ENCODE data around the gene CDH16.

Gene CDH16

GRCh38 chr16:66946541-66946940, 27.9 kb upstream of the CDH16 start:
- TF ChIP-seq FOXP2 (optimal IDR thresholded peaks at IDR 0.05; ENCODE audit: borderline replicate concordance, extremely low read depth, extremely low read length, insufficient read depth) (no peak), SIN3A (IDR thresholded peaks at IDR 0.05; ENCODE audit: borderline replicate concordance, insufficient read depth, low read length) (no peak), POLR2AphosphoS5 (IDR thresholded peaks at IDR 0.05; ENCODE audit: low read depth, low read length) (no peak), TAF1 (IDR thresholded peaks at IDR 0.05; ENCODE audit: borderline replicate concordance, insufficient read depth, low read length) (no peak)
- TF ChIP-seq, protein P1, sequence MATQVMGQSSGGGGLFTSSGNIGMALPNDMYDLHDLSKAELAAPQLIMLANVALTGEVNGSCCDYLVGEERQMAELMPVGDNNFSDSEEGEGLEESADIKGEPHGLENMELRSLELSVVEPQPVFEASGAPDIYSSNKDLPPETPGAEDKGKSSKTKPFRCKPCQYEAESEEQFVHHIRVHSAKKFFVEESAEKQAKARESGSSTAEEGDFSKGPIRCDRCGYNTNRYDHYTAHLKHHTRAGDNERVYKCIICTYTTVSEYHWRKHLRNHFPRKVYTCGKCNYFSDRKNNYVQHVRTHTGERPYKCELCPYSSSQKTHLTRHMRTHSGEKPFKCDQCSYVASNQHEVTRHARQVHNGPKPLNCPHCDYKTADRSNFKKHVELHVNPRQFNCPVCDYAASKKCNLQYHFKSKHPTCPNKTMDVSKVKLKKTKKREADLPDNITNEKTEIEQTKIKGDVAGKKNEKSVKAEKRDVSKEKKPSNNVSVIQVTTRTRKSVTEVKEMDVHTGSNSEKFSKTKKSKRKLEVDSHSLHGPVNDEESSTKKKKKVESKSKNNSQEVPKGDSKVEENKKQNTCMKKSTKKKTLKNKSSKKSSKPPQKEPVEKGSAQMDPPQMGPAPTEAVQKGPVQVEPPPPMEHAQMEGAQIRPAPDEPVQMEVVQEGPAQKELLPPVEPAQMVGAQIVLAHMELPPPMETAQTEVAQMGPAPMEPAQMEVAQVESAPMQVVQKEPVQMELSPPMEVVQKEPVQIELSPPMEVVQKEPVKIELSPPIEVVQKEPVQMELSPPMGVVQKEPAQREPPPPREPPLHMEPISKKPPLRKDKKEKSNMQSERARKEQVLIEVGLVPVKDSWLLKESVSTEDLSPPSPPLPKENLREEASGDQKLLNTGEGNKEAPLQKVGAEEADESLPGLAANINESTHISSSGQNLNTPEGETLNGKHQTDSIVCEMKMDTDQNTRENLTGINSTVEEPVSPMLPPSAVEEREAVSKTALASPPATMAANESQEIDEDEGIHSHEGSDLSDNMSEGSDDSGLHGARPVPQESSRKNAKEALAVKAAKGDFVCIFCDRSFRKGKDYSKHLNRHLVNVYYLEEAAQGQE (IDR thresholded peaks at IDR 0.05; ENCODE audit: insufficient read depth in 1 of 2, low read depth in 2 of 2, low read length in 2 of 2) = no peak

DNA sequence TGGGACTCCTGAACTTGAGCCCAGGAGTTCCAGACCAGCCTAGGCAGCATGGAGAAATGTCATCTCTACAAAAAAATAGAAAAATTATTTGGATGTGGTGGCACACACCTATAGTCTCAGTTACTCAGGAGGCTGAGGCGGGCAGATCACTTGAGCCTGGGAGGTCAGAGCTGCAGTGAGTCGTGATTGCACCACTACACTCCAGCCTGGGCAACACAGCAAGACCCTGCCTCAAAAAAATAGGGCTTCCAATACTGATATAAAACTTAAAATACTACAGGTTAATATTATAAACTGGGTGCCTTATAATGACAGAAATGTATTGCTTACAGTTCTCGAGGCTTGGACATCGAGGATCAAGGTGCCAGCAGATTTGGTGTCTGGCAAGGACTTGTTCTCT, 27.3 kb upstream of the CDH16 start:
- TF ChIP-seq FOXP2 (optimal IDR thresholded peaks at IDR 0.05; ENCODE audit: borderline replicate concordance, extremely low read depth, extremely low read length, insufficient read depth) (no peak), POLR2AphosphoS5 (IDR thresholded peaks at IDR 0.05; ENCODE audit: low read depth, low read length) (no peak), SIN3A (IDR thresholded peaks at IDR 0.05; ENCODE audit: borderline replicate concordance, insufficient read depth, low read length) (no peak), TAF1 (IDR thresholded peaks at IDR 0.05; ENCODE audit: borderline replicate concordance, insufficient read depth, low read length) (no peak)
- TF ChIP-seq, protein P1 (IDR thresholded peaks at IDR 0.05; ENCODE audit: insufficient read depth in 1 of 2, low read depth in 2 of 2, low read length in 2 of 2) = no peak

- no peak for TF ChIP-seq FOXP2 (optimal IDR thresholded peaks at IDR 0.05; ENCODE audit: borderline replicate concordance, extremely low read depth, extremely low read length, insufficient read depth)
- TF ChIP-seq TAF1 (IDR thresholded peaks at IDR 0.05; ENCODE audit: borderline replicate concordance, insufficient read depth, low read length) = no peak
- TF ChIP-seq, protein P1 (IDR thresholded peaks at IDR 0.05; ENCODE audit: insufficient read depth in 1 of 2, low read depth in 2 of 2, low read length in 2 of 2) = no peak
- TF ChIP-seq POLR2AphosphoS5 (IDR thresholded peaks at IDR 0.05; ENCODE audit: low read depth, low read length) = no peak
- no peak for TF ChIP-seq SIN3A (IDR thresholded peaks at IDR 0.05; ENCODE audit: borderline replicate concordance, insufficient read depth, low read length)
Observed at GRCh38 chr16:66944054-66944441, 25.4 kb upstream of the CDH16 start.

DNA sequence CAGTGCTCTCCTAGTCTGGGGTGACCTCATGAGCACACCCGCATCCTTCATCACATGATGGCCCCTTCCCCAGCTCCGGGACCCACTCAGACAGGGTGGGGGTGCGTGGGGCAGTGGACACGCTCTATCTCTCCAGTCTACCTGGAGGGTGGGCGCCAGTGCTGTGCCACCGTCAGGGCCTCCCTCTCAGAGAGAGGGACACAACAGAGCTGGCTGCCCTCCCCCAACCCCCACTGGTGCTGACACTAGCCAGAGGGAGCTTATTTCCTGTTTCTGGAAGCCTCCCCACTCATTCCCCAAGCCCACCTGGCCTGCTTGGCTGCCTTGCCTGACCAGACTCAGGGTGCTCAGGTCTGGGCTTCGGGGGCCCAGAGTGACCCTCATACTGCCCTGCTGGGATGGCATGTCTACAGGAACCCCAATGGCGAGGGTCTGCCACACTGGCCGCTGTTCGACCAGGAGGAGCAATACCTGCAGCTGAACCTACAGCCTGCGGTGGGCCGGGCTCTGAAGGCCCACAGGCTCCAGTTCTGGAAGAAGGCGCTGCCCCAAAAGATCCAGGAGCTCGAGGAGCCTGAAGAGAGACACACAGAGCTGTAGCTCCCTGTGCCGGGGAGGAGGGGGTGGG, 24.9 kb upstream of the CDH16 start:
- TF ChIP-seq FOXP2 (optimal IDR thresholded peaks at IDR 0.05; ENCODE audit: borderline replicate concordance, extremely low read depth, extremely low read length, insufficient read depth) (no peak), TAF1 (IDR thresholded peaks at IDR 0.05; ENCODE audit: borderline replicate concordance, insufficient read depth, low read length) (no peak), SIN3A (IDR thresholded peaks at IDR 0.05; ENCODE audit: borderline replicate concordance, insufficient read depth, low read length) (no peak), POLR2AphosphoS5 (IDR thresholded peaks at IDR 0.05; ENCODE audit: low read depth, low read length) (no peak)
- TF ChIP-seq, protein P1 (IDR thresholded peaks at IDR 0.05; ENCODE audit: insufficient read depth in 1 of 2, low read depth in 2 of 2, low read length in 2 of 2) = no peak
